Measurements from ENCODE around the gene GRK7.

Gene GRK7

GRCh38 chr3:141735770-141736465 is 27.3 kb upstream of the GRK7 start:
- TF ChIP-seq, protein P1, sequence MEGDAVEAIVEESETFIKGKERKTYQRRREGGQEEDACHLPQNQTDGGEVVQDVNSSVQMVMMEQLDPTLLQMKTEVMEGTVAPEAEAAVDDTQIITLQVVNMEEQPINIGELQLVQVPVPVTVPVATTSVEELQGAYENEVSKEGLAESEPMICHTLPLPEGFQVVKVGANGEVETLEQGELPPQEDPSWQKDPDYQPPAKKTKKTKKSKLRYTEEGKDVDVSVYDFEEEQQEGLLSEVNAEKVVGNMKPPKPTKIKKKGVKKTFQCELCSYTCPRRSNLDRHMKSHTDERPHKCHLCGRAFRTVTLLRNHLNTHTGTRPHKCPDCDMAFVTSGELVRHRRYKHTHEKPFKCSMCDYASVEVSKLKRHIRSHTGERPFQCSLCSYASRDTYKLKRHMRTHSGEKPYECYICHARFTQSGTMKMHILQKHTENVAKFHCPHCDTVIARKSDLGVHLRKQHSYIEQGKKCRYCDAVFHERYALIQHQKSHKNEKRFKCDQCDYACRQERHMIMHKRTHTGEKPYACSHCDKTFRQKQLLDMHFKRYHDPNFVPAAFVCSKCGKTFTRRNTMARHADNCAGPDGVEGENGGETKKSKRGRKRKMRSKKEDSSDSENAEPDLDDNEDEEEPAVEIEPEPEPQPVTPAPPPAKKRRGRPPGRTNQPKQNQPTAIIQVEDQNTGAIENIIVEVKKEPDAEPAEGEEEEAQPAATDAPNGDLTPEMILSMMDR (IDR thresholded peaks at IDR 0.05) = no peak
- no peak for DNase-seq
- Histone ChIP-seq H3K4me3 (no peak overlapping the region), H3K4me1 (peaks cover 0 to 17% (median 13%) of the 10 kb centered on the region in 4 donors), H3K27ac (no peak overlapping the region), H3K27me3 (no peaks in the 10 kb centered on the region), H3K36me3 (no peaks in the 10 kb centered on the region), H3K9me3 (no peaks in the 10 kb centered on the region)
- intact Hi-C loops (cut with DNase I; ENCODE audit: low total_unique reads) = loop anchor here (5.0 to 10.0 kb wide), 3 partner anchors 81 to 171 kb away; partner anchors contain the start of gene ATP1B3

- no peaks in the 10 kb centered on the region for H3K9me3 ChIP-seq
- H3K27me3 ChIP-seq = no peaks in the 10 kb centered on the region
- H3K4me3 ChIP-seq = no peak overlapping the region
- intact Hi-C loops (cut with DNase I; ENCODE audit: low total_unique reads) = loop anchor here (5.0 to 10.0 kb wide), 3 partner anchors 82 to 172 kb away; partner anchors contain the start of gene ATP1B3
- H3K36me3 ChIP-seq = no peaks in the 10 kb centered on the region
- peaks cover 0 to 28% (median 22%) of the 10 kb centered on the region in 4 donors for H3K4me1 ChIP-seq
- H3K27ac ChIP-seq = peak overlapping the region in 1 of 2 donors; percentile 95
- TF ChIP-seq, protein P1 (IDR thresholded peaks at IDR 0.05) = no peak
- DNase-seq = no peak
These were observed 26.1 kb upstream of the GRK7 start for GRCh38 chr3:141737093-141737492.

DNA sequence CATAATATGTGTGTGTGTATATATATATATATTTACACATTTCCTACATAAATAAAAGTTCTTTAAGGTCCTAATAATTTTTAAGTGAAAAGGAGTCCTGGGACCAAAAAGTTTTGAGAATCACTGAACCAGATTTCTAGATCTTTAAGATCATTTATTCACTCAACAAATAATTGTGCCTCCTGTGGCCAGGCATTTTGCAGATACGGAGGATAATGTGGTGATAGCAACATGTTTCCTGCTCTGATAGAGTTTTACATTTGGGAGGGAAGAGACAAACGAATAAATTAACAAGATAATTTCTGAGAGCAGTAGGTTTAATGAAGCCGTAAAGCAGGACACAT is 25.6 kb upstream of the GRK7 start:
- no peaks in the 10 kb centered on the region for H3K9me3 ChIP-seq
- H3K27me3 ChIP-seq = no peaks in the 10 kb centered on the region
- TF ChIP-seq, protein P1 (IDR thresholded peaks at IDR 0.05) = no peak
- no peak for DNase-seq
- intact Hi-C loops (cut with DNase I; ENCODE audit: low total_unique reads) = loop anchor here (5.0 to 10.0 kb wide), 3 partner anchors 83 to 173 kb away; partner anchors contain the start of gene ATP1B3
- H3K4me1 ChIP-seq = peaks cover 0 to 31% (median 23%) of the 10 kb centered on the region in 4 donors
- H3K36me3 ChIP-seq = no peaks in the 10 kb centered on the region
- peak overlapping the region; percentile 95 to 96 for H3K27ac ChIP-seq
- H3K4me3 ChIP-seq = peak overlapping the region; percentile 76 to 88

- DNase-seq = peak; percentile 92 to 97
- peak within 1 kb of the TSS; percentile 76 to 88 for H3K4me3 ChIP-seq
- no peaks in the 10 kb centered on the region for H3K27me3 ChIP-seq
- no peaks in the 10 kb centered on the region for H3K9me3 ChIP-seq
- H3K4me1 ChIP-seq = peaks cover 0 to 37% (median 25%) of the 10 kb centered on the region in 4 donors
- peak within 1 kb of the TSS; percentile 95 to 96 for H3K27ac ChIP-seq
- TF ChIP-seq, protein P1 (IDR thresholded peaks at IDR 0.05) = peak; percentile 86 to 90
- H3K36me3 ChIP-seq = no peaks in the 10 kb centered on the region
- intact Hi-C loops (cut with DNase I; ENCODE audit: low total_unique reads) = loop anchor here (5.0 to 10.0 kb wide), 3 partner anchors 83 to 173 kb away; partner anchors contain the start of gene ATP1B3
These were observed 25.0 kb upstream of the GRK7 start, which contains the start of gene RNF7 for GRCh38 chr3:141738022-141738890. Gene RNF7 (plus strand): TSS chr3:141738298. CDS start chr3:141738342, 44 bp downstream.

- H3K4me3 ChIP-seq = peak overlapping the region; percentile 76 to 88
- H3K36me3 ChIP-seq = no peaks in the 10 kb centered on the region
- no peak for DNase-seq
- H3K27me3 ChIP-seq = no peaks in the 10 kb centered on the region
- TF ChIP-seq, protein P1 (IDR thresholded peaks at IDR 0.05) = no peak
- H3K9me3 ChIP-seq = no peaks in the 10 kb centered on the region
- intact Hi-C loops (cut with DNase I; ENCODE audit: low total_unique reads) = loop anchor here (5.0 to 10.0 kb wide), 3 partner anchors 84 to 174 kb away; partner anchors contain the start of gene ATP1B3
- H3K4me1 ChIP-seq = peaks cover 0 to 43% (median 27%) of the 10 kb centered on the region in 4 donors
- H3K27ac ChIP-seq = peak overlapping the region; percentile 95 to 96
These were observed 24.3 kb upstream of the GRK7 start for GRCh38 chr3:141738891-141739363.
